ENCODE measurements around the gene SPDYE6.
"Not testable (repeated sequence)": the region's sequence is repeated elsewhere in the genome, so short reads cannot be mapped to it uniquely, and the experiment has no call there.

Gene SPDYE6

GRCh38 chr7:102363549-102364393 is 7.5 kb upstream of the SPDYE6 start:
- peak; percentile 31 for DNase-seq

DNA sequence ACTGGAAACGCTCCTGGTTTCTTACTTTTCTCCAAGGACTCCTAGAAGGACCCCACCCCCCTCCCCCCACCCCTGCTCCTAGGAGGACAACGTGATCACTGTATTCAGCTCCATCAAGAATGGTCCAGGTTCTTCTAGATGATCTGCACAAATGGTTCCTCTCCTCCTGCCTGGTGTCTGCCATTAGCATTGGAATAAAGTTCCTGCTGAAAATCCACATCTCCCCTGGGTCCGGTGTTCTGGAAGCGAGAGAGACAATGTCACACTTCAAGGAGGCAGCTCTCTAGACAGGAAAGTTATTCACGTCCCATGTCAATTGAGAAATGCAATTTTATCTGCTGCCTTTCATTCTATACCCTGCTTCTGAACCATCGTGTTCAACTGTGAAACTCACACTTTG is 9.3 kb downstream of the SPDYE6 start:
- DNase-seq, result not testable (repeated sequence)

- not testable (repeated sequence) for DNase-seq
These were observed 15.5 kb downstream of the SPDYE6 start for GRCh38 chr7:102340599-102341368.

GRCh38 chr7:102337420-102337819 is 18.8 kb downstream of the SPDYE6 start:
- not testable (repeated sequence) for DNase-seq

GRCh38 chr7:102337002-102337401 is 19.2 kb downstream of the SPDYE6 start:
- DNase-seq, result not testable (repeated sequence)

DNA sequence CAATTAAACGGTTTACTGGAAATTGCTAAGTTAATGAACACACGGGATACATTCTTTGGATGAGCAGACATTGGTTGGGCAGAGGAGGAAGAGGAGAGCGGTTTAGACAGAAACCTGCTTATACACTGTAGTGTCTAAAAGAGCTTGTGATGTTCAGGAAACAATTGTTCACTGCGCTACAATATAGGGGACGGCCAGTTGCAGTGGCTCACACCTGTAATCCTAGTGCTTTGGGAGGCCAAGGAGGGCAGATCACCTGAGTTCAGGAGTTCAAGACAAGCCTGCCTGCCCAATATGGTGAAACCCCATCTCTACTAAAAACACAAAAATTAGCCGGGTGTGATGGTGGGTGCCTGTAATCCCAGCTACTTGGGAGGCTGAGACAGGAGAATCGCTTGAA is 20.7 kb downstream of the SPDYE6 start:
- not testable (repeated sequence) for DNase-seq

- not testable (repeated sequence) for DNase-seq
These were observed 25.4 kb downstream of the SPDYE6 start for GRCh38 chr7:102330666-102331460.

DNA sequence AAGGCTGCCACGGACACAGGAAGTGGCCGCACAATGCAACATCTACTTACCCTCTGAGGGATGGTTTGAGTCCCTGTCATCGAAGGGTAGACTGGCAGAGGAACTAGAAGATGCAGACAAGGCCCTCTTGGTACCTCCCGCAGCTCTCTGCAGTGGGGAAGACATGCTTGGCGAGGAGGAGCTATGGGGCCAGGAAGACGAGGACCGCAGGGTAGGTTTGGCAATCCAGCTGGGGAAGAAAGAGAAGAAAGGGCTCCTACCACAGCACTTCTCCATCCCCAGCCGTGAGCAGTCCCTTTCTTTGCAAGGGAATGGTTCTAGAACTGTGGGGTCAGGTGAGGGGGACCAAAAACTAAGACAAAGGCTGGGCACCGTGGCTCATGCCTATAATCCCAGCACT is 26.9 kb downstream of the SPDYE6 start:
- DNase-seq, result not testable (repeated sequence)

GRCh38 chr7:102328863-102329262 is 27.4 kb downstream of the SPDYE6 start:
- DNase-seq, result not testable (repeated sequence)

- not testable (repeated sequence) for DNase-seq
These were observed 29.1 kb downstream of the SPDYE6 start for GRCh38 chr7:102327183-102327582.

- no peak for DNase-seq
These were observed 29.9 kb downstream of the SPDYE6 start for GRCh38 chr7:102326157-102326889.

DNA sequence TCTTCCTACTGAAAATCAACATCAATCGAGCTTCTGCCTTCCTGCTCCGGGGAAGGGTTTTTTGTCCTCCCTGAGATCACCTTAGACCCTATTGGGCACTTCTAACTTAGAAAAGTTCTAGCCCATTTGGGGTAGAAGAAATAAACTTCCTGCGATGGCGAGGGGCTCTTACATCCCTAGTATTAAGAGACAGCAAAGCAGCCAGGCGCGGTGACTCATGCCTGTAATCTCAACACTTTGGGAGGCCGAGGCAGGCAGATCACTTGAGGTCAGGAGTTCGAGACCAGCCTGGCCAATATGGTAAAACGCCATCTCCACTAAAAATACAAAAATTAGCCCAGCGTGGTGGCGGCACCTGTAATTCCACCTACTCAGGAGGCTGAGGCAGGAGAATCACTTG is 31.1 kb downstream of the SPDYE6 start:
- not testable (repeated sequence) for DNase-seq

DNA sequence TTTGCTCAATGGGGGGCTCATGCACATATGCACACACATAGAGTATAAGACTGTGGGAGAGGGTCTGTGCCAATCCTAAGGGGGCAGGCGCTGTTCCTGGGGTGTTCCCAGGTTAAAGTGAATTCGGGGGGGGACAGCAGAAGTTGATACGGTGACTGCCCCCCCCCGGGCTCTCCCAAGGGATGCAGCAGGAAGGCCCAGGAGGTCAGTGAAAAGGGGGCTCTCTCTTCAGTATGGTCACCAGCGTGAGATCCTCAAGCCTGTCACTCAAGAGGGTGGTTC is 32.4 kb downstream of the SPDYE6 start:
- peak; percentile 5 for DNase-seq

DNA sequence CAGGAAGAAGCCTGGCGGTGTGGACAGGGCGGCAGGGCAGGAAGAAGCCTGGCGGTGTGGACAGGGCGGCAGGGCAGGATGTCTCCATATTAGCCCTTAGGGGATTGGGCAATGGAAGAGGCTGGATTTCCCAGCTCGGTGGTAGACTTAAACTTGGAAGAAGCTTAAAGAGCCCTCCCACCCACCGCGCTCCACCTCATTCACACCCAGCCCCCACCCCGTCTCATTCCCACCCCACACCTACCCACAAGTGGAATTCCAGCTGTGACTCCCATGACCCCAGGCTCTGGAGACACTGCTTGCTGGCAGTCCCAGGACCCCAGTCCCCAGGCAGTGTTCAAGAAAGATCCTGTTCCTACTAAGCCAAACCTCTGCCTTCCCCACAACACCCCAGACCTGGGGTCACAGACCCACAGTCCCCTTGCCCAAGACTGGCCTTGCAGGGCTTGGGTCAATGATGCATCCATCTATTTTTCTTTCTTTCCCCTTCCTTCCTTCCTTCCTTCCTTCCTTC is 34.0 kb downstream of the SPDYE6 start:
- DNase-seq, result peak; percentile 9

DNA sequence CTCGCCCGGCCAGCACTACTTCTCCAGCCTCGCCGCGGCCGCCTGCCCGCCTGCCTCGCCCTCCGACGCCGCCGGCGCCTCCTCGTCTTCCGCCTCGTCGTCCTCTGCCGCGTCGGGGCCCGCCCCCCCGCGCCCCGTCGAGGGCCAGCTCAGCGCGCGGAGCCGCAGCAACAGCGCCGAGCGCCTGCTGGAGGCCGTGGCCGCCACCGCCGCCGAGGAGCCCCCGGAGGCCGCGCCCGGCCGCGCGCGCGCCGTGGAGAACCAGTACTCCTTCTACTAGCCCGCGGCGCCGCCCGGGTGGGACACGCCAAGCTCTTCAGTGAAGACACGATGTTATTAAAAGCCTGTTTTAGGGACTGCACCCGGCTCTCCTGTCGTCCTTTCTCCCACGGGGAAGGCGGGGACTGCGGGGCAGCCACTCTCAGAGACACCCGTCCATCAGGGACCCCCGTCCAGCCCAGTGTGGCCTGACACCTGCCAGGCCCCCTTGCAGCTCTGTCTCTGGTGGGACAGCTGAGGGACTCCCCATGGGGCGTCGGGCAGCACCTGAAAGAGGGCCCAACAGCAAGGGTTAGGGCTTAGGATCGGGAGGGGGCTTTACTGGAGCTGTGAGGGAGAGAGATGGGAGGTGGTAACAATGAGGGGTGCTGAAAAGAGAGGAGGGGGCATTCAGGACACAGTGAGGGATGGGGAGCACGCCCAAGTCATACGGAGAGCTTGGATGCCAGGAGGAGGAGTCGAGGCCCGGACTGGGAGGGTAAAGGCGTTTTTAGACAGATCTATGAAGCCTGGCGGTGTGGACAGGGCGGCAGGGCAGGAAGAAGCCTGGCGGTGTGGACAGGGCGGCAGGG is 34.7 kb downstream of the SPDYE6 start:
- DNase-seq, result peak; percentile 10

DNA sequence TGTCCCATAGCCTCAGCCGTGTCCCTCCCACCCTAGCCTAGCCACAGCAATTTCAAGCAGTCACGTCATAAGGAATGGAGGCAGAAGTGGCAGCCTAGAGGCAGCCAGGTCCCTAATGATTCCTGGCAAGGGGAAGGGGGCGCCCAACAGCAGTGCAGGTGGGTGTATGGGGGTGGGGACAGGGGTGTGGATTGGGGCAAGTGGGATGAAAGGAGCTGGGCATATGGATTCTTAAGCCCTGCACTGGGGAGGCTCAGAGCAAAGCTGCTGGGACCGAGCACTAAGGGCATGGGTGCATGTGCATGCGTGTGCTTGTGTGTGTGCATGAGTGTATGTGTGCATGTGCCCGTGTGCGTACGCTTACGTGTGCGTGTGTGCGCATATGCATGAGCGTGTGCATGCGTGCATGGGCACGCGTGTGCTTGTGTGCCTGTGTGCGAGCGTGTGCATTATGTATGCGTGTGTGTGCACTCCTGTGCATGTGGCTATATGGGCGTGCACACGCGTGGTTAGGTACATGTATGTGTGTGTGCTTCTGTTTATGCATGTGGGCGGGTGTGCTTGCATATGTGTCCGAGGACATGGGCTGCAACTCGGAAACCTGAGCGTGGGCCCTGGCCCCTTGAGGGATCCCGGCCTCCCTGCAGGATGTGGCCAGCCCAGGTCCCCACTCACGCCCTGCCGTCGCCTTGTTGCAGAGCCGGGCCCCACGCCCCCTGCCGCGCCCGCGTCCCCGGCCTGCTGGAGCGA is 35.5 kb downstream of the SPDYE6 start:
- DNase-seq, result peak; percentile 18

- peak; percentile 14 for DNase-seq
These were observed 36.1 kb downstream of the SPDYE6 start for GRCh38 chr7:102320181-102320580.

- DNase-seq, result peak; percentile 10
These were observed 36.6 kb downstream of the SPDYE6 start for GRCh38 chr7:102319671-102320070.

DNA sequence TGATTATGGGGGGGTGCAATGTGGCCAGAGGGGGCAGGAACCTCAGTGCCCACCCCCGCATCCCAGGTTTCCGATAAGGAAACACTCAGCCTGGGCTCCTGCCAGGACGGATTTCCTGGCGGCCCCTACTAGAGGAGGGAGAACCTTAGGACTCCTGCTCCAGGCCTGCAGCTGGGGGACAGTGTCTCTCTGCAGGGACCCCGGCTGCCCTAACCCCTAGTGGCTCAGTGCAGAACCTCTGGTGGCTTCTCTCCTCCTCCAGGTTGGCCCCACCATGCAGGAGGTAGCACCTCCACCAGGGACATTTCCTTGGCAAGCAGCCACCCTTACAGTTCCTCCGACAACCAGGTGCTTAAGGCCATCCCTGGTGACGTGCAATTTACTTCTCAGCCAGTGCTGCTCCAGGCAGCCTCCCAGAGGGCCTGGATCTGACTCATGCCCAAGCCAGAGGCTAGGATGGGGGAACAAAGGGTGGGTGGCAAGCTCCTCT is 37.7 kb downstream of the SPDYE6 start:
- DNase-seq, result peak; percentile 44

All from 8988T (cell line).